Progenitor cell of endocrine pancreas (in vitro differentiated cells): ENCODE measurements around the gene GRIK1. TPM values are rescaled to one million over a fixed set of nuclear protein-coding genes. Genes with fewer than 3 reads are reported as not detected.

Experiments
- DNase-seq: peaks from one replicate; pipeline ENCODE4 v3.0.0; 2021; ENCODE audit warnings: low spot score; ENCODE audit not compliant: unreplicated experiment
- H3K27ac Mint-ChIP-seq: 2 replicates; pipeline ENCODE4 v1.8.0; 2021; ENCODE audit warnings: mild to moderate bottlenecking, moderate library complexity, mixed read lengths
- H3K27me3 Mint-ChIP-seq: 2 replicates; pipeline ENCODE4 v1.8.0; 2021; ENCODE audit warnings: mixed read lengths
- H3K36me3 Mint-ChIP-seq: 2 replicates; pipeline ENCODE4 v1.8.0; 2022; ENCODE audit warnings: mixed read lengths; ENCODE audit not compliant: insufficient read depth
- H3K4me1 Mint-ChIP-seq: 2 replicates; pipeline ENCODE4 v1.8.0; 2021; ENCODE audit warnings: low read depth, mixed read lengths
- H3K4me3 Mint-ChIP-seq: 2 replicates; pipeline ENCODE4 v1.8.0; 2021; ENCODE audit warnings: low read depth, mild to moderate bottlenecking, moderate library complexity, mixed read lengths
- H3K9me3 Mint-ChIP-seq: 2 replicates; pipeline ENCODE4 v1.8.0; 2021; ENCODE audit warnings: low read depth, mixed read lengths
- total RNA-seq: library from RNA; stranded (reverse); gene quantifications from 2 replicates; pipeline ENCODE4 v1.2.1, GENCODE V29; 2021
- TF ChIP-seq, protein P1 (sequence below): fragments of 200-600 bp; sonication (generic); IDR thresholded peaks from one replicate; pipeline ENCODE4 v1.5.0; 2021; ENCODE audit warnings: antibody characterized with exemption, mild to moderate bottlenecking; ENCODE audit not compliant: unreplicated experiment

GRIK1 gene
- total RNA-seq, 1 donor from 2014 or later: 0.26 TPM

DNA sequence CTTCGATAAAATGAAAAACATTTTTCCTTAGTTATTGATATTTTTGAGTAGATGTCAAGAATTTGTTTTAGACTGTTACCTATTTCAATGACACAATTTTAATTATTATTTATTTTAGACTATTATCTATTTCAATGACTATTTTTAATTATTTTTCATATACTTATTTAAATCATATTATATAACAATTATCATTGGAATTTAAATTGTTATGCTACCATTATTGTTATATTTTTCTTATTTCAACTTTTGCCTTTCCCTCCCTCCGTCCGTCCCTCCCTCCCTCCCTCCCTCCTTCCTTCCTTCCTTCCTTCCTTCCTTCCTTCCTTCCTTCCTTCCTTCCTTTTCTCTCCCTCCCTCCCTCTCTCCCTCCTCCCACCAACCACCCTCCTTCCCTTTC, 229.3 kb downstream of the GRIK1 start:
- Mint-ChIP-seq H3K4me1 (peaks cover 3% of the 10 kb centered on the region), H3K27me3 (no peaks in the 10 kb centered on the region), H3K4me3 (no peak overlapping the region), H3K9me3 (peaks cover 3% of the 10 kb centered on the region), H3K36me3 (no peaks in the 10 kb centered on the region), H3K27ac (no peak overlapping the region)
- TF ChIP-seq, protein P1, sequence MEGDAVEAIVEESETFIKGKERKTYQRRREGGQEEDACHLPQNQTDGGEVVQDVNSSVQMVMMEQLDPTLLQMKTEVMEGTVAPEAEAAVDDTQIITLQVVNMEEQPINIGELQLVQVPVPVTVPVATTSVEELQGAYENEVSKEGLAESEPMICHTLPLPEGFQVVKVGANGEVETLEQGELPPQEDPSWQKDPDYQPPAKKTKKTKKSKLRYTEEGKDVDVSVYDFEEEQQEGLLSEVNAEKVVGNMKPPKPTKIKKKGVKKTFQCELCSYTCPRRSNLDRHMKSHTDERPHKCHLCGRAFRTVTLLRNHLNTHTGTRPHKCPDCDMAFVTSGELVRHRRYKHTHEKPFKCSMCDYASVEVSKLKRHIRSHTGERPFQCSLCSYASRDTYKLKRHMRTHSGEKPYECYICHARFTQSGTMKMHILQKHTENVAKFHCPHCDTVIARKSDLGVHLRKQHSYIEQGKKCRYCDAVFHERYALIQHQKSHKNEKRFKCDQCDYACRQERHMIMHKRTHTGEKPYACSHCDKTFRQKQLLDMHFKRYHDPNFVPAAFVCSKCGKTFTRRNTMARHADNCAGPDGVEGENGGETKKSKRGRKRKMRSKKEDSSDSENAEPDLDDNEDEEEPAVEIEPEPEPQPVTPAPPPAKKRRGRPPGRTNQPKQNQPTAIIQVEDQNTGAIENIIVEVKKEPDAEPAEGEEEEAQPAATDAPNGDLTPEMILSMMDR: no peak
- no peak for DNase-seq

DNA sequence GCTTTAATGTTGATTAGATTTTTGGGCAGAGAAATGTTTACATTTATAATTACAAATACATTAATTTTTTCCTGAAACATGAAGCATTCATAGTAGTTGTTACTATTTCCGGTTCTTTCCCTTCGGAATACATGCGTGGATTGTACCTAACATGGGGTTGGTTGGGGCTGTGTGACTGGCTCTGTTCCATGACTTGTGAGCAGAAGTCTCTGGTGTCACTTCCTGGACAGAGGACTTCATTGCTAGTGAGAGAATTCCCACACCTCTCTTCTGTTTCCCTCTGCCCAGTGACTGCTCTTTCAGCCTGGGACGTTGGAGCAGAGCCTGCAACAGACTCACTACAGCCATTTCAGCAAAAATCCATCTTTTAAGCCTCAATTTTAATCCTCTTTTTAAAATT, 231.4 kb downstream of the GRIK1 start:
- no peak for DNase-seq
- TF ChIP-seq, protein P1: no peak
- Mint-ChIP-seq H3K4me1 (peaks cover 3% of the 10 kb centered on the region), H3K27me3 (no peaks in the 10 kb centered on the region), H3K4me3 (no peak overlapping the region), H3K9me3 (peaks cover 3% of the 10 kb centered on the region), H3K36me3 (no peaks in the 10 kb centered on the region), H3K27ac (no peak overlapping the region)

DNA sequence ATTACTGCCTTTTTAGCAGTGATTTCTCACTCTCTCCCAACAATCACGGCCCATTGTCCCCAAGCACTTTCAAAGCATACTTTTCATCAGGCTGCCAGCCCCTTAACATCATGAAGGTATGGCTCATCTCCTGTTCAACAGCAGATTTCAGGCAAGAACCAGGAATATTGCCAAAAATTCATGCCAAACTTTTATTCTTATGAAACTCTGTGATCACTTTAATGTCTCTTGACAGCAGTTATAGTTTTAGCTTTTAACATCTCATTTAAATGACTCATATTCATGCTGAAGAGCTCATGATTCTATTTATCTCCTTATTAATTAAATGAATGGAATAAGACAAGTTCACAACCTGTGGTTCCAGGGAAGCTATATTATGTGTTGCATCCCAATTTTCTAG, 235.1 kb downstream of the GRIK1 start:
- TF ChIP-seq, protein P1: no peak
- H3K27ac Mint-ChIP-seq: no peak overlapping the region
- no peaks in the 10 kb centered on the region for H3K36me3 Mint-ChIP-seq
- H3K4me1 Mint-ChIP-seq: no peaks in the 10 kb centered on the region
- H3K9me3 Mint-ChIP-seq: peaks cover 9% of the 10 kb centered on the region
- DNase-seq: no peak
- no peak overlapping the region for H3K4me3 Mint-ChIP-seq
- no peaks in the 10 kb centered on the region for H3K27me3 Mint-ChIP-seq

DNA sequence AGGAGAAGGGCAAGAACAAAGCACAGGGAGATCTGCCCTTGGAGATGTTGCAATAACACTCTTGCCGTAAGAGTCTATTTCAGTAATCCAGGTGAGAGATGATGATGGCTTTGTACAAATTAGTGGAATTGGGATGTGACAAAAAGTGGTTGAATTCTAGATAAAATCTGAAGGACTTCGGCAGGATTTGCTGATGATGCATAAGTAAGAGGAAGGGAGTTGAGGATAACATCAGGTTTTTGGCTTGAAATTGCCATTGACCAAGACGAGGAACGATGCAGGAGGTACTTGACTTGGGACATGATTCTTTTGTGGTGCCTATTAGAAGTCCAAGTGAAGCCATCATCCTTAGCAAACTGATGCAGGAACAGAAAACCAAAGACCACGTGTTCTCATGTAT, 238.1 kb downstream of the GRIK1 start:
- Mint-ChIP-seq H3K4me3 (no peak overlapping the region), H3K36me3 (no peaks in the 10 kb centered on the region), H3K27me3 (no peaks in the 10 kb centered on the region), H3K9me3 (peaks cover 6% of the 10 kb centered on the region), H3K27ac (no peak overlapping the region), H3K4me1 (no peaks in the 10 kb centered on the region)
- no peak for DNase-seq
- TF ChIP-seq, protein P1: no peak

DNA sequence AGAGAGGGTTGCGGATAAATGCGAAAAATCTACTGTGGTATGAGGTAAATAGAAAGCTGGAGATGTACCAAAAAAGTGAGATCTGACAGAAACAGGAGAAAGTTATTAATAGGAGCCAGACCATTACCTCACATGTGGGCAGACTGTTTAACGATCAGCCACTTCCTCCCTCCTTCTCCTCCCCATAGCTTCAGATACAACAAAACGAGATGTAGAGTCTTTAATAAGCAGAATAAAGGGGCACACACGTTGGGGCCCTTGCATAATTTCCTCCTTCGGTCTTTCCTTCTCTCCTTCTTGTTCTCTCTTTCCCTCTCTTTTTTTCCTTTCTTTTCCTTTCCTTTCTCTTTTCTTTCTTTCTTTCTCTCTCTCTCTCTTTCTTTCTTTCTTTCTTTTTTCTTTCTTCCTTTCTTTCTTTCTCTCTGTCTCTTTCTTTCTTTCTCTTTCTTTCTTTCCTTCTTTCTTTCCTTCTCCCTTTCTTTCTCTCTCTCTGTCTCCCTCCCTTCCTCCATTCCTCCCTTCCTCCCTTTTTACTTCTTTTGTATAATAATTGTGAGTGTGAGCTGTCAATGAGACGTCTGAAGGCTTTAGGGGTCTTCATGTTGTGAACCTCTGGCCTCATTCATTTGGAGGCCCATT, 242.1 kb downstream of the GRIK1 start:
- TF ChIP-seq, protein P1: no peak
- H3K9me3 Mint-ChIP-seq: peaks cover 6% of the 10 kb centered on the region
- H3K27ac Mint-ChIP-seq: no peak overlapping the region

More for the DNA sequence above, 242.1 kb downstream of the GRIK1 start:
- peaks cover 4% of the 10 kb centered on the region for H3K4me1 Mint-ChIP-seq
- H3K27me3 Mint-ChIP-seq: no peaks in the 10 kb centered on the region
- no peak for DNase-seq
- H3K36me3 Mint-ChIP-seq: no peaks in the 10 kb centered on the region
- H3K4me3 Mint-ChIP-seq: no peak overlapping the region
